ENCODE measurements around the gene CUBN.

DNA sequence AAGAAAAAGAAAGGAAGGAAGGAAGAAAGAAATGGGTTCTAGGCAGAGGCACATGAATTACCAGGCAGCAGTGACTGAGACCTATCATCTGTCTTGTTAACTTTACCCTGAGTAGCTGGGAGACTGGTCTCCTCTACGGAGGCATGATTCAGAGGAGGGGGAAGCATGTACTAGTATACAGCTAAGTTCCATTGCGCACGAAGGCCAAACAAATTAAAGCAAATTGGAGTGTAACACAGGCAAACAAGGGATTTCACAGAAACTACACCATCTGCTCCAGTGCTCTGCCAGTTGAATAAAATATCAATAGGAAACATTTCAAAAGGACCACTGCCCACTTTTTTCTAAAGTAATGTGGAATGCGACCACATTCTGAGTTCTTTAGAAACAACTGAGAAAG is 246.5 kb downstream of the CUBN start:
- TF ChIP-seq, protein P1, sequence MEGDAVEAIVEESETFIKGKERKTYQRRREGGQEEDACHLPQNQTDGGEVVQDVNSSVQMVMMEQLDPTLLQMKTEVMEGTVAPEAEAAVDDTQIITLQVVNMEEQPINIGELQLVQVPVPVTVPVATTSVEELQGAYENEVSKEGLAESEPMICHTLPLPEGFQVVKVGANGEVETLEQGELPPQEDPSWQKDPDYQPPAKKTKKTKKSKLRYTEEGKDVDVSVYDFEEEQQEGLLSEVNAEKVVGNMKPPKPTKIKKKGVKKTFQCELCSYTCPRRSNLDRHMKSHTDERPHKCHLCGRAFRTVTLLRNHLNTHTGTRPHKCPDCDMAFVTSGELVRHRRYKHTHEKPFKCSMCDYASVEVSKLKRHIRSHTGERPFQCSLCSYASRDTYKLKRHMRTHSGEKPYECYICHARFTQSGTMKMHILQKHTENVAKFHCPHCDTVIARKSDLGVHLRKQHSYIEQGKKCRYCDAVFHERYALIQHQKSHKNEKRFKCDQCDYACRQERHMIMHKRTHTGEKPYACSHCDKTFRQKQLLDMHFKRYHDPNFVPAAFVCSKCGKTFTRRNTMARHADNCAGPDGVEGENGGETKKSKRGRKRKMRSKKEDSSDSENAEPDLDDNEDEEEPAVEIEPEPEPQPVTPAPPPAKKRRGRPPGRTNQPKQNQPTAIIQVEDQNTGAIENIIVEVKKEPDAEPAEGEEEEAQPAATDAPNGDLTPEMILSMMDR (IDR thresholded peaks at IDR 0.05): no peak
- TF ChIP-seq POLR2A (IDR thresholded peaks at IDR 0.05) (no peak), POLR2AphosphoS5 (IDR thresholded peaks at IDR 0.05) (no peak)

Data from prostate gland (tissue), 2 donors.